Fibroblast of lung (primary cell): ENCODE data around the gene HM13. TPM values are rescaled to one million over a fixed set of nuclear protein-coding genes. Genes with fewer than 3 reads are reported as not detected.

ENCODE experiments used
- DNase-seq, 2 donors: peaks; one replicate each; pipeline versions ENCODE4 v3.0.0 to v3.0.0-alpha.2; 2010; ENCODE audit warnings: low read depth in 2 of 2
- H2AFZ ChIP-seq: 2 replicates; pipeline ENCODE4 v1.5.1; 2012; ENCODE audit warnings: low read length, control low read depth, inconsistent platforms
- H3K27ac ChIP-seq: 2 replicates; pipeline ENCODE4 v1.5.1; 2011; ENCODE audit warnings: low read length, control low read depth; ENCODE audit not compliant: insufficient read depth
- H3K27me3 ChIP-seq: 2 replicates; pipeline ENCODE4 v1.5.1; 2011; ENCODE audit warnings: mild to moderate bottlenecking, low read length; ENCODE audit not compliant: control insufficient read depth, insufficient read depth
- H3K36me3 ChIP-seq: 2 replicates; pipeline ENCODE4 v1.5.1; 2011; ENCODE audit warnings: low read length; ENCODE audit not compliant: control insufficient read depth, insufficient read depth
- H3K4me1 ChIP-seq: 2 replicates; pipeline ENCODE4 v1.5.1; 2011; ENCODE audit warnings: low read length; ENCODE audit not compliant: control insufficient read depth, insufficient read depth; ENCODE audit errors: extremely low read depth
- H3K4me2 ChIP-seq: 2 replicates; pipeline ENCODE4 v1.5.1; 2011; ENCODE audit warnings: low read length, control low read depth; ENCODE audit not compliant: insufficient read depth; ENCODE audit errors: extremely low read depth
- H3K4me3 ChIP-seq, 4 experiments: fragments of 200-600 bp in 1 of 4; sonication (generic) in 1 of 4; replicated peaks in 1 of 4; 2 replicates each; pipeline ENCODE4 v1.5.1; 2011 to 2016; ENCODE audit warnings: low read length in 4 of 4, low read depth in 3 of 4, mild to moderate bottlenecking in 3 of 4, control low read depth in 2 of 4, inconsistent platforms in 1 of 4, mixed read lengths in 1 of 4; ENCODE audit not compliant: insufficient read depth in 1 of 4; ENCODE audit errors: control extremely low read depth in 1 of 4
- H3K79me2 ChIP-seq: 2 replicates; pipeline ENCODE4 v1.5.1; 2012; ENCODE audit warnings: mild to moderate bottlenecking, low read length, inconsistent platforms; ENCODE audit not compliant: control insufficient read depth, insufficient read depth
- H3K9ac ChIP-seq: 2 replicates; pipeline ENCODE4 v1.5.1; 2011; ENCODE audit warnings: mild to moderate bottlenecking, low read length, control low read depth; ENCODE audit not compliant: insufficient read depth
- H3K9me3 ChIP-seq: 2 replicates; pipeline ENCODE4 v1.5.1; 2012; ENCODE audit warnings: low read depth, low read length; ENCODE audit not compliant: control insufficient read depth, insufficient read depth
- H4K20me1 ChIP-seq: 2 replicates; pipeline ENCODE4 v1.5.1; 2011; ENCODE audit warnings: low read length; ENCODE audit not compliant: control insufficient read depth, insufficient read depth; ENCODE audit errors: extremely low read depth
- CTCF ChIP-seq, 2 donors: IDR thresholded peaks in 1 of 2; conservative IDR thresholded peaks in 1 of 2; 1 replicate in 1 of 2; 2 replicates in 1 of 2; pipeline ENCODE4 v1.5.1; 2011 to 2012; ENCODE audit warnings: low read length in 2 of 2, control low read depth in 1 of 2, inconsistent platforms in 1 of 2, low read depth in 1 of 2, mild to moderate bottlenecking in 1 of 2
- EZH2 ChIP-seq: IDR thresholded peaks from 2 replicates; pipeline ENCODE4 v1.5.1; 2012; ENCODE audit warnings: low read length, control low read depth, mild to moderate bottlenecking; ENCODE audit errors: missing control alignments
- polyA plus RNA-seq, 2 donors: library from polyadenylated mRNA; depleted of rRNA in 1 of 2; stranded (reverse) in 1 of 2; unstranded in 1 of 2; fragments of >200 nt; gene quantifications; 2 replicates each; pipeline ENCODE4 v1.2.1, GENCODE V29; 2011 to 2012; ENCODE audit warnings: missing spikeins in 1 of 2
- total RNA-seq: library from RNA; depleted of rRNA; stranded (reverse); fragments of >200 nt; gene quantifications from 2 replicates; pipeline ENCODE4 v1.2.1, GENCODE V29; 2014

HM13 gene
- total and polyA plus RNA-seq, 2 donors (not counting 1 experiment from before 2014, with no cell fraction given), result 52.5 to 157 TPM

DNA sequence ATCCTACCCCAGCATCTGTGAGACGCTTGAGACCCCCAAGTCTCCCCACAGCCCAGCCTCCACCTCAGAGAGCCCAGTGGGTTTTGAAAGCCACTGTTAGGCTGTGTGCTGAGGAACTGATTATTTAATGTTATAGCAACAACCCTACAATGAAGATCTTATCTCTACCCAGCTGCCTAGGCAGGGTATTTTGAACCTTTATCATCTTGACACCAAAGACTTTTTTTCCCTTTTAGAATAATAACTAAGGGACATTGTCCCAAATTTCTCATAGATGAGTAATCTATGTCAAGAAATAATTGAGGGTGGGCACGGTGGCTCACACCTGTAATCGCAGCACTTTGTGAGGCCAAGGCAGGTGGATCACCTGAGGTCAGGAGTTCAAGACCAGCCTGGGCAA is 26.2 kb downstream of the HM13 start:
- peaks cover 24% of the 10 kb centered on the region for H3K36me3 ChIP-seq
- no peak overlapping the region for H3K4me3 ChIP-seq
- H3K27ac ChIP-seq, result no peak overlapping the region
- no peaks in the 10 kb centered on the region for H4K20me1 ChIP-seq
- peaks cover 28% of the 10 kb centered on the region for H3K4me1 ChIP-seq
- H3K79me2 ChIP-seq, result peaks cover 9% of the 10 kb centered on the region
- H3K27me3 ChIP-seq, result no peaks in the 10 kb centered on the region
- H3K4me2 ChIP-seq, result no peak overlapping the region
- DNase-seq, result no peak
- H3K9me3 ChIP-seq, result no peaks in the 10 kb centered on the region
- TF ChIP-seq CTCF (conservative IDR thresholded peaks at IDR 0.05 in 1 of 2, IDR thresholded peaks at IDR 0.05 in 1 of 2; ENCODE audit: low read depth in 1 of 2, low read length in 2 of 2) (no peak), EZH2 (no peak)
- H3K9ac ChIP-seq, result no peak overlapping the region
- H2AFZ ChIP-seq, result no peak overlapping the region

DNA sequence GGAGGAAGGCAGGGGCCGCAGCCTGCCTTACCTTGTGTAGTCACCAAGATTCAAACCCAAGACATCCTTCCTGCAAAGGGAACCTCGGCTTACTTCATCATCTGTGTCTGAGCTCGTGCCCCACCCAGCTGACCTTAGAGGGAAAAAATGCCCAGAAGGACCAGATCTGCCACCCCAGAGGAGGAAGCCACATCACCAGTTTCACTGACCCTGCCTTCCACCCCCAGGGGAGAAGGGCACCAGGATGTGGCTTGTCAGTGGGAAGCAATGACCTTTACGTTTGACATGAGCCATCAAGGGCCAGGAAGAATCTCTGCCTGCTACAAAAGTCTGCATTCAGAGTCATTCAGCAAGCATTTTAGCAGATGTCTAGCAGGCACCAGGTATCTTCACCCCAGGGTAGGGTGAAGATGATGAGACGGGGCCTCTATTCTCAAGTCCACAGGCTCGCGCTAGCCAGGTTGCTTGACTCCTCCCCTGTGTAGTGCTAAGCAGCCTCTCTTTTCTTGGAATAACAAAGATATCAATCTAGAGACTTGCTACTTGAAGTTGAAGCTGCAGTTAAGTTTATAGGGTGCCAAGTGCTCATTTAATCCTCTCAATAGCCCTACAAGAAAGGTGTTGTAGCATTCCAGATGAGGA is 28.1 kb downstream of the HM13 start:
- H3K4me2 ChIP-seq, result no peak overlapping the region
- H2AFZ ChIP-seq, result no peak overlapping the region
- H4K20me1 ChIP-seq, result no peaks in the 10 kb centered on the region
- peaks cover 11% of the 10 kb centered on the region for H3K79me2 ChIP-seq
- H3K36me3 ChIP-seq, result peaks cover 24% of the 10 kb centered on the region
- H3K4me1 ChIP-seq, result peaks cover 28% of the 10 kb centered on the region
- TF ChIP-seq EZH2 (no peak), CTCF (conservative IDR thresholded peaks at IDR 0.05 in 1 of 2, IDR thresholded peaks at IDR 0.05 in 1 of 2; ENCODE audit: low read depth in 1 of 2, low read length in 2 of 2) (no peak)
- no peaks in the 10 kb centered on the region for H3K27me3 ChIP-seq
- no peak overlapping the region for H3K9ac ChIP-seq
- H3K27ac ChIP-seq, result peak overlapping the region; percentile 43
- no peaks in the 10 kb centered on the region for H3K9me3 ChIP-seq
- H3K4me3 ChIP-seq, result no peak overlapping the region
- DNase-seq, result peak in 1 of 2 donors; percentile 34

GRCh38 chr20:31542963-31543362 is 28.7 kb downstream of the HM13 start:
- Histone ChIP-seq H4K20me1 (no peaks in the 10 kb centered on the region), H3K27ac (peak overlapping the region; percentile 43), H3K79me2 (peaks cover 17% of the 10 kb centered on the region), H3K9me3 (no peaks in the 10 kb centered on the region), H3K4me1 (peaks cover 24% of the 10 kb centered on the region), H2AFZ (no peak overlapping the region), H3K9ac (no peak overlapping the region), H3K27me3 (no peaks in the 10 kb centered on the region), H3K36me3 (peaks cover 19% of the 10 kb centered on the region), H3K4me3 (no peak overlapping the region), H3K4me2 (no peak overlapping the region)
- DNase-seq, result no peak
- TF ChIP-seq EZH2, result no peak
- TF ChIP-seq CTCF (conservative IDR thresholded peaks at IDR 0.05 in 1 of 2, IDR thresholded peaks at IDR 0.05 in 1 of 2; ENCODE audit: low read depth in 1 of 2, low read length in 2 of 2), result no peak
